GM12875 (cell line): Measurements from ENCODE around the gene MEF2A.

Experiments used
- H3K4me3 ChIP-seq: one replicate; pipeline ENCODE4 v1.5.1; 2011; ENCODE audit warnings: low read depth, low read length, control low read depth
- CTCF ChIP-seq: IDR thresholded peaks from 2 replicates; pipeline ENCODE4 v1.5.1; 2011; ENCODE audit warnings: low read depth, mild to moderate bottlenecking, control low read depth, inconsistent platforms, low read length, moderate library complexity, borderline replicate concordance; ENCODE audit not compliant: insufficient read depth

MEF2A gene

DNA sequence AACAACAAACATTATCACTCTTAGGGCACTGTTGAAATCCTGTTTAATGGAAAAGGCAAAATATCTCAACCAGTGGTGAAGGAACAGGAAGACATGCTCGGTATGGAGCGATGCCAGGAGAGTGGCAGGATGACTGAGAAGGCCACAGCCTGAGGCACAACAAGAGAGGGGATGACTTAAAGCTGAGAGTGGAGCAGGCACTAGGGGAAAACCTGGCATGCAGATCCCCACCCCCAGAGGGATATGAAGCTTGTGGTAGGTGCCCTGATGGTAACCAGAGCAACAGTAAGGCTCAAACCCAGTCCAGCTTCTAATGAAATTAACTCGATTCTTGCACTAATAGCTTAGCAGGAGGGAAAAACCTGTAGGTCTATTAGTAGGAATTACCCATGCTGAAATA lies 127.0 kb downstream of the MEF2A start:
- H3K4me3 ChIP-seq: no peak overlapping the region
- TF ChIP-seq CTCF: no peak

- TF ChIP-seq CTCF: no peak
- H3K4me3 ChIP-seq: no peak overlapping the region
These were observed 130.3 kb downstream of the MEF2A start for GRCh38 chr15:99696096-99696495.

GRCh38 chr15:99702895-99703602 lies 137.3 kb downstream of the MEF2A start:
- no peak overlapping the region for H3K4me3 ChIP-seq
- no peak for TF ChIP-seq CTCF

DNA sequence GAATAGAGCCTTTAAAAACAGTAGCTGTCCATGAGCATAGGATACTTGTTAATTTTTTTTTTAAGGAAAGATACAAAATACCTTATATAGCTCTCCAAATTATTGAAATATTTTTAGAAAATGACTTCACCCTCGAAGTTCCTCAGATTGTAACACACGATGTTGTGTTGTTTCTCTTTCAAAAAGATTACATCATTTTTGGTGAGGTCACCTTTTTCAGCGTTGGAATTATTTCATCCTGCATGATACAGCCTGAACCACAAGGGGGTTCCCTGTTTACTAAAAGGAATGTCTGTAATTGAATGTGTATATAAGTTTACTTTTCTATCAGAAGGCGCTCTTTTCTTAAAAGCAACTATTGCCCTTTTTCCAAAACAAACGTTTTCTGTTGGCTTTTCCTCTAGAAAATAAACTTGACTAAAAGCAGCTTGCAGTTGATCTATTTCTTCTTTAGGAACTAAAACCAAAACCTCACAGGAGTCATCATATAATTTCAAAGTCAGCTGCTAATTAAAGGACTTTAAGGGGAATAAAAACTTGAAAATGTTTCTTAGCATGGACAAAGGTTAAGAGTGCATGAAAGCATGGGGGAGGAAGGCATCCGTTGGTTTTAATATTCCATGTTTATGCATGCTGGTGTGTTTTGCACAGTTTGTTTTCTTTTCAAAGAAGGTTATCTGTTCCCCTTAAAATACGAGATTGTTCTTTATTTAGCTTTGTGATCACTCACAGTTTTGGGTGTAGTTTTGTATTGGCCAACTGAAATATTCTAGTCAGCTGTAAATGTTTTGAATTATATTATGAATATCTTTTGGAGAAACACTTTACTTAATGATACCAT lies 138.0 kb downstream of the MEF2A start:
- H3K4me3 ChIP-seq: no peak overlapping the region
- no peak for TF ChIP-seq CTCF

GRCh38 chr15:99704444-99704838 lies 138.7 kb downstream of the MEF2A start:
- no peak overlapping the region for H3K4me3 ChIP-seq

DNA sequence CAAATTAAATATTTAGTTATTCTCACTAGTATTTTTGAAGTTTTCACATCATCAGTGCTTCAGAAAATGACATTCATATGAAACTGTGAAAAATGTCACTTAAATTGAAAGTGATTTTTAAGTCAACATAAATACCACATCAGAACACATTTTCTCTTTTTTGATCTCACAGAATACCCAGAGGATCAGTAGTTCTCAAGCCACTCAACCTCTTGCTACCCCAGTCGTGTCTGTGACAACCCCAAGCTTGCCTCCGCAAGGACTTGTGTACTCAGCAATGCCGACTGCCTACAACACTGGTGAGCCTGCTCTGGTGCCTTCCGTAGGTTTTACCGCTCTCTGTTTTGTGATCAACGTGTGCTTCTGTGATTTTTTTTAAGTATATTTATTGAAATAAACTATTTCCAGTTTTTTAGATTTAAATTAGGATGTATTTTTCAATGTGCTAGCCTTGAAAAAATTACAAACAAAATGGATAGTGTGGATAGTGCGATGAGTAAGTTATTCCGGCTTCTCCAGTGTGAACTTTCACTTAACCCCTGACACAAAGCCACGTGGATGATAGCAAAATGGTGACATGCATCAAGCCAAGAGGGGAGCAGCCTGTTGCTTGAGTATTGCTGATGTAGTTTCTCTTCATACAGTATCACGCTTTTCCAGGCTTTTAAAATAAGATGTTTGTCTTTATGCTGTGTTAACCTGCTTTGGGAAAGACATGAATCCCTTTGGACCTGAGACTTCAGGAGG lies 140.9 kb downstream of the MEF2A start:
- H3K4me3 ChIP-seq: no peak overlapping the region
- no peak for TF ChIP-seq CTCF

More at GRCh38 chr15:99704444-99704838, 138.7 kb downstream of the MEF2A start:
- TF ChIP-seq CTCF: peak; percentile 57; the same call in 1 of the 2 replicates
